Right lung (tissue), 10 donors: Measurements from ENCODE around the gene CCR9. TPM values are rescaled to one million over a fixed set of nuclear protein-coding genes. Genes with fewer than 3 reads are reported as not detected.
"Not testable (repeated sequence)": the region's sequence is repeated elsewhere in the genome, so short reads cannot be mapped to it uniquely, and the experiment has no call there.

ENCODE experiments used
- DNase-seq, 2 donors: peaks; one replicate each; pipeline ENCODE4 v3.0.0-alpha.2; 2013
- long read RNA-seq, 8 donors: transcript quantifications; one replicate each; lab custom pipeline, GENCODE V29; 2026
- polyA plus RNA-seq, 5 donors: library from polyadenylated mRNA; unstranded; fragments of 120-200 nt; gene quantifications; one replicate each; pipeline versions ENCODE4 v1.2.1 to v1.2.3, GENCODE V29; 2013; ENCODE audit warnings: inconsistent platforms in 1 of 5, low replicate concordance in 1 of 5; ENCODE audit not compliant: insufficient read length in 5 of 5, insufficient read depth in 1 of 5

The CCR9 gene, protein sequence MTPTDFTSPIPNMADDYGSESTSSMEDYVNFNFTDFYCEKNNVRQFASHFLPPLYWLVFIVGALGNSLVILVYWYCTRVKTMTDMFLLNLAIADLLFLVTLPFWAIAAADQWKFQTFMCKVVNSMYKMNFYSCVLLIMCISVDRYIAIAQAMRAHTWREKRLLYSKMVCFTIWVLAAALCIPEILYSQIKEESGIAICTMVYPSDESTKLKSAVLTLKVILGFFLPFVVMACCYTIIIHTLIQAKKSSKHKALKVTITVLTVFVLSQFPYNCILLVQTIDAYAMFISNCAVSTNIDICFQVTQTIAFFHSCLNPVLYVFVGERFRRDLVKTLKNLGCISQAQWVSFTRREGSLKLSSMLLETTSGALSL
- polyA plus RNA-seq, result under 1 TPM in 3 of 5 donors, not detected in 2; 0.10 to 0.12 (median 0.11) TPM
- long read RNA-seq, donor 1, result 0 reads
- long read RNA-seq, donor 2, result 0 reads
- long read RNA-seq, donor 3, result 0 reads
- long read RNA-seq, donor 4, result 0 reads
- long read RNA-seq, donor 5, result 0 reads
- long read RNA-seq, donor 6, result 0 reads
- long read RNA-seq, donor 7, result 0 reads
- long read RNA-seq, donor 8, result 0 reads

DNA sequence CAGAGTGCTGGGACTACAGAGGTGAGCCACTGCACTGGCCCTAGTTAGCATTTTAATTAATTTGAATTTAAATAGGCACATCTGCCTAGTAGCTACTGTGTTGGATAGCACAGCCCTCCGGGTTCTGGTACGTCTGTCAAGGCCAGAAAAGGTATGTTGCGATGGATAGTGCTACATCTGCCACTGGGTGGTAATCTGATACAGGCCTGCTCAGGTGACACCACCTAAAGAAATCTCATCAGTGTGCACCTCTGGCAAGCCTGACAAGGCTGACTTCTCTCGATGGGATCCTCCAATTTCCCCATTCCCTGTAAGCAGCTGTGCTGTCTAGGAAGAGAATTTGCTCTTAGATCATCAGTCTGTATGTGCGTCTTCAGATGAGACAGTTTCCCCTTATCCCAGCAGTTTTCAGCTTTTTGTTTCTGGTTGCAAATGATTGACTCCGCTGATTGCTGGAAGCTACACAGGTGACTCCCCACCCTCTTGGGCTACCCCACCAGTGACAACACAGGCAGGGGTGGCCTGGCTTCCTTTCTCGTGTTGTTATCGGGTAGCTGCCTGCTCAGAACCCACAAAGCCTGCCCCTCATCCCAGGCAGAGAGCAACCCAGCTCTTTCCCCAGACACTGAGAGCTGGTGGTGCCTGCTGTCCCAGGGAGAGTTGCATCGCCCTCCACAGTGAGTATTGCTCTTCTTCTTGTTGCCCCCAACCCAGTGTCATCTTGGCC, at the start of gene CCR9:
Gene CCR9 (plus strand): TSS at position 565 of the 727 bp plus-strand sequence. CDS start 8,391 bp downstream, outside the sequence.
- no peak for DNase-seq

DNA sequence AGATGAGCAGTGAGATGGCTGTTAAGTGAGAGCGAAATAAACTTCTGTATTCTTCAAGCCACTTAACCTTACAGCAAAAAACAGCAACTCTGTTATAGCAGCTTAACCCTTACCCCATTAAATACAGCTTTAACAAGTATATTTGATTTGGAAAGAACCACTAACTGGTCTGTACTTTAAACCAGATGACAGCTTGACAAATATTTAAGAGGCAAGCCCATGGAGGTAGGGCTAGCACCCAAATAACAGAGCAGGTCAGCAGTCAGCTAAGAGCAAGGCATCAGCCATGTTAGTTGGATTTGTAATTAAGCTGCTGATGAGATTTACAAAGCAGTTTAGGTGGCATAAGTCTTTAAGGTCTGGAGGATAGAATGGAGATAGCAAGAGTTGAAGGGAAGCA, 47.9 kb upstream of the CCR9 start:
- no peak for DNase-seq

DNA sequence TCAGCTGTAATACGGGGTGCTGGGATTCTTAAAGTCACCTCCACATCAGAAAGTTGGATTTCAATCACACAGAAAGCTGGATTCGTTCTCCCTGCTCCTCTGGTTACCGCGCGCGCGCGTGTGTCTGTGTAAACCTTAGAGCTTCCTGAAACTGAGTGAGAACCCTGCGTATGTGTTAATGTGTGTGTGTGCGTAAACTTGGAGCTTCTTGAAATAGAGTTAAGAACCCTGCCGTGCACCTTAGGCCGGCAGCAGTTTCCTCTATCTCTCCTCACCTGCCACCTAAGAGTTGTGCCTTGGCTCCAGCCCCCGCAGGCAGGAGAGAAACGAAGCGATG, 45.0 kb upstream of the CCR9 start:
- peak in 1 of 2 donors; percentile 30 for DNase-seq

DNA sequence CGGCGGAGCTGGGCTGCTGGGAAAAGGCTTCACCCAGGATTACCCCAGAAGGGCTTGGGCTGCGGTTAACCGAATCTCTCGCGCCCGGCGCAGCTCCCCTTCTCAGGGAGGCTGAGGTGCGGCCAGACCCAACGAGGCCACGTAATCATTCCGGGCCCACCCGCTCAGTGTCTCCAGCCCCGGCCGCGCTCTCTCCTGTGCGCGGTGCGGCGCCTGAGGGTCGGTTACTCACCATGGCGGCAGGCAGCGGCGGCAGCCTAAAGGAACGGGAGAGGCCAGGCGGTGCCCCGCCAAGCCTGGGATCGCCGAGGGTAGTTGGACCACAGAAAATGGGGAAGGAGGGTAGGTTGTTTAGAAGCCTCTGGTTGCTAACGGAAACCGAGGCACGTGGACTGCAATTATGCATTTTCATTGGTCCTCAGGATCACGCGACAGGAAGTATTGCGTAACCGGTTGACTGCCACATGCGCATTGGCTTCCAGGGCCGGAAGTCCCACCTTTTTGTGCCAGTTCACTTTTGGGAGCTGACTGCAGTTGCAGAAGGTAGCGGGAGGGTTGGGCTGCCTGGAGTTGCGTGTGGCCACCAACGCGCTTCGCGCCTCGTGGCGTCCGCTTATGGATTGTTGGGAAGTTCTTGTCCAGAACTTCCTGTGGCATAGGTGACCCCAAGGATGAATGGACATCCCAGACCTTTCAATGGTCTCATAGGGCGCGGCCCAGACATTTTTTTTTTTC, 44.4 kb upstream of the CCR9 start, which contains the start of gene LZTFL1:
Gene LZTFL1 (minus strand): TSS at position 363 of the 735 bp plus-strand sequence. CDS start 128 bp downstream, at position 235.
- DNase-seq, result peak; percentile 94 to 96

DNA sequence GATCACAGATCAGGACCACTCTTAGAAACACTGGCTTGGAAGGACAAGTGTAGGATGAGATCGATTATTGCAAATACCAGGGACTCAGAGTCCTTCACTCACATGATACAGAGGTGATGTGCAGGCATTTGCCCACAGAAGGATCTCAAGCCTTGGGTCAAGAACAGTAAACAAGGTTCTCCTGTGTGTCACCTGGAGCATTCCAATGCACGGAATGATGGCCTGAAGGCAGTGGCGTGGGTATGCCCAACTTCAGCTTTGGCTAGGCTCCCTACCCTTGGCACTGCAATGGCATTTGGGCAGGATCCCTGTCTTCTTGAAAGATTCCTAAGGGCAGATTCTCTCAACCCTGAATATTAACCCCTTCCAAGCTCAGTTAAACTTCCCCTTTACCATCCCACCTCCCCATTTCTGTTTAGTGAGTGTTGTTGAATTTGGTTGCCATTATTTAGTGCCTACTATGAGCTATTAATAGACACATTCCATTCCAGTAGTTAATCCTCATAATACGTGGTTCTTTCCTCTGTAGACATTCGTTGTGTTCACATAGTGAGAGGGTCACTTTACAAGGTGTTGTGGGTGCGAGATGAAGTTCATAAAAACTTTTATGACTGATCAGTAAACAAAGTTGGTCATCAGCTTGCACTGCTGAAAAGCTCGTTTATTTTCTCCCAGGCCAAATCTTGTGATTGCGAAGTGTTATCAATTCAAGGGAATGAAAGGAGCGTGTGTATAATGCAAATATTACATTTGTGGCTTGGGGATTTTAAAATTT, 43.3 kb upstream of the CCR9 start:
- DNase-seq, result no peak

DNA sequence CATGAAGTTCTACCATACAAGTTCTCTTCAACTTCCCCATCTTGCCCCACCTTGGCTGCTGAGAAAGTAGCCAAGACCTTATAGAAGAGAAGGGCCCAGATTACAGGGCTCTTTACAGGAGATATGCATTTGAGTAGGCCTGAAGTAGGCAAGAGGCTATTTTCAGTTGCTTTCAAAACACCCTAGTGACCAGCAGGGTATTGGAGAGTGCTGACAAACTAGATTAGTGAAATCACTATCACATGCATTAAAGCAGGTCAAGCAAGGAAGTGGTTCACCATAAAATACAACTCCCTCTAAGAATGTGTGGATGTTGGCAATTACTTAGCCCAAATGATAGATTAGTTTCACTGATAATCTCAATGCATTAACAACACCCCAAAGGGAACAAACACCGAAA, 41.7 kb upstream of the CCR9 start:
- DNase-seq, result no peak

DNA sequence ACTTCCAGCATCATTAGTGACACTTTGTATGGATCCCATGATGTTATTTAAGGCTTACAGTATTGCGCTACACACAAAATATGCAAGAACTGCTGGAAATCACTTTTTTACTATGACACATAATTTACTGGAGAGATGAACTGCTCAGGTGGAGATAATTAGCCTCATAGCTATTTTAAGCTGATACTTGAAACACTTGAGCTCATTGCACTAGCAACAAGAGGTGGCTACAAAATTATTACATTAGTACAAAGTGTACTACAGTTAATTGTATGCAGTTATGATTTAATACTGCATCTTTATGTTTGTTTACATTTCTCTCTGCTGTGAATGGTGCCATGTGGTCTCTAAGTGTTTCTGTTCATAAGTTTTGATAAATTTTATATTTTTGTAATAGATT, 38.0 kb upstream of the CCR9 start:
- no peak for DNase-seq

DNA sequence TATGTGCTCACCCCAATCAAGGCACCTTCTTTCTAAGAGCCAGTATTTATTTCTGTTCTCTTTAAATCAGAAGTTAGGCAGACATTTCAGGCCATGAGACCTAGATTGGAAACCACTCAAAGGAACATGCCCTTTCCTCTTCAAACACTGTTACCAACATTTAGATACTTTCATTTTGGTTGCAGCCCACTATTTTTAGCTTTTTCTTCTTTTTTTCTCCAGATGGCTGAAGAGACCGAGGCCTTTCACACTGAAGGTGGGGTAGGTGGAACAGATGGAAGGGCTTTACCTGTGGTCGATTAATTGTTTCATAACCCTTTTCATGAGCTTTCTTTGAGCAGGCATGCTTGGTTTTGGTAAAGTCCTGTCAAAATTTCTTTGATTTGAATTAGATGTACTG, 33.5 kb upstream of the CCR9 start:
- DNase-seq, result no peak

DNA sequence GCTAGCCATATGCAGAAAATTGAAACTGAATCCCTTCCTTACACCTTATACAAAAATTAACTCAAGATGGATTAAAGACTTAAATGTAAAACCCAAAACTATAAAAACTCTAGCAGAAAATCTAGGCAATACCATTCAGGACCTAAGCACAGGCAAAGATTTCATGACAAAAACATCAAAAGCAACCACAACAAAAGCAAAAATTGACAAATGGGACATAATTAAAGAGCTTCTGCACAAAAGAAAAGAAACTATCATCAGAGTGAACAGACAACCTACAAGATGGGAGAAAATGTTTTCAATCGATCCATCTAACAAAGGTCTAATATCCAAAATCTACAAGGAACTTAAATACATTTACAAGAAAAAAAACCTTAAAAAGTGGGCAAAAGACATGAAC, 30.0 kb upstream of the CCR9 start:
- not testable (repeated sequence) for DNase-seq

DNA sequence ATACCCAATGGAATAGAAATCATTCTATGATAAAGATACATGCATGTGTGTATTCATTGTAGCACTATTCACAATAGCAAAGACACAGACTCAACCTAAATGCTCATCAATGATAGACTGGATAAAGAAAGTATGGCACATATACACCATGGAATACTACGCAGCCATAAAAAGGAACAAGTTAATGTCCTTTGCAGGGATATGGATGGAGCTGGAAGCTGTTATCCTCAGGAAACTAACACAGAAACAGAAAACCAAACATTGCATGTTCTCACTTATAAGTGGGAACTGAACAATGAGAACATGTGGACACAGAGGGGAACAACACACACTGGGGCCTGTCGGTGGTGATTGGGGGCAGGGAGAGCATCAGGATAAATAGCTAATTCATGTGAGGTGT, 29.3 kb upstream of the CCR9 start:
- not testable (repeated sequence) for DNase-seq

DNA sequence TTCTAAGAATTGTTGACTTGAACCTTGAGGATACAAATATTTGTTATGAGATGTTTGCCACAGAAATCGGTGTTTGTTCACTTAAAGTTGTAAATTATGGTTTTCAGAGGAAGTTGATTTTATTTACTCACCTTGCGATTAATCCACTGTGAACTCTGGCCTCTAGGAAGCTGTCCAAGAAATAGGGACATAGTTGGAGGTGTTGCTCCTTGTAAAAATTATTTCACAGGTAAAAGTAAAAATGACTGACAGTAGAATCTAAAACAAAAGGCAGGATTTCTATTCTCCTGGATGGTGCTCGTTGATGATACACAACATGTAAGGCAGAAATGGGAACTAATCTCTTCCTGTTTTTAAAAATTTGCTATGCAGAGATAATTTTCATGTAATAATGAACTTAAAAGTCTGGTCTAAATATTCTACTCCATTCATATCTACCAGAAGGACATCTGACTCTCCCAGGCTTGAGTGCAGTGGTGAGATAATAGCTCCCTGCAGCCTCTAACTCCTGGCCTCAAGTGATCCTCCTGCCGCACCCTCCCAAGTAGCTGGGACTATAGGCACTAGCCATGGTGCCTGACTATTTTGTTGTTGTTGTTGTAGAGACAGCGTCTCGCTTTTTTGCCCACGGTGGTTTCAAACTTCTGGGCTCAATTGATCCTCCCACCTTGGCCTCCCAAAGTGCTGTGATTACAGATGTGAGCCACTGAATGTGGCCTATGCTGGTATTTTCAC, 27.4 kb upstream of the CCR9 start:
- no peak for DNase-seq

DNA sequence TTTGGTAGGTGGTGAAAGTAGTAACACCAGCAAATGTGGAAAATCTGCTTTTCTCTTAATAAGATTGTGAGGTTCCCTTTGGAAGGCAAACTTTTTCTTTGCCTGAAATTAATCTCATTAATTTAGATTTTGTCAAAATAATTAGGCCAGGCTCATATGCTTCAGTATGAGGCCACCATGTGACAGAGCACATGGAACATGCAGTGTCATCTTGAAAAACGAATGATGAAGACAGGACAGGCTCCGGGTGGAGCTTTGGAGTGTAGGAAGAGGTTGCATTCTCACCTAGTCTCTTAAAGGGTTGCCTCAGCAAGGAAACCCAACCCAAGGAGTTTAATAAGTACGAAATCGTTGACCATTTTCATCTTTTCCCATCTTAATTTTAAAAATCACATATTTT, 25.9 kb upstream of the CCR9 start:
- no peak for DNase-seq

DNA sequence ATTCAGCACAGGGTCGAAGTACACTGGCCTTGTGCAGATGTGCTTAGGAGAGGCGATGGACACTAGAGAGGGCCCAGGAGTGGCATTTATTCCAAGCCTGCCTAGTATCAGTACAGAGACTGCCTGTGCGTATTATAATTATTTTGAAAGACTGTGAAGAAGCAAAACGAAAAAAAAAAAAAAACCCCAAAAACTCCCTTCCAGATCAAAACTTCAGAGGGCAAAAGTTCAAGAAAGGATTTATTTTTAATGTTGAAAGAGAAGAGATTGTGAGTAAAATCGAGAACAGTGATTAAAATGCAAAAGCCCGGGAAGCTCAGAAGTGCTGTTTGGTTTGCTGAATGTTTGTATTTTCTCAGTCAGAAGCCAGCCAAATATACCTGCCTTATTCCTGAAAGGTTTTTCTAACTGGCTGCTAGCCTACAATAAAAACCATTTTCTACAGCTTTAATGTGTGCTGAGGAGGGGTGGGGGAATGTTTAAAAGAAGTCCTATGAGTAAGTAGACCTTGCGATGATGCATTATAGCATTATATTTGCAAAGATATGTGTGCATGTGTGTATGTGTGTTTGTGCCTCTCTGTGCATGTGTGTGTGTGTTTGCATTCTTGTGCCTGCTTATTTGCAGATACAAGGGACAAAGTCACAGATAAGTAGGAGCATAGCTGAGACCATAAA, 25.2 kb upstream of the CCR9 start:
- no peak for DNase-seq

DNA sequence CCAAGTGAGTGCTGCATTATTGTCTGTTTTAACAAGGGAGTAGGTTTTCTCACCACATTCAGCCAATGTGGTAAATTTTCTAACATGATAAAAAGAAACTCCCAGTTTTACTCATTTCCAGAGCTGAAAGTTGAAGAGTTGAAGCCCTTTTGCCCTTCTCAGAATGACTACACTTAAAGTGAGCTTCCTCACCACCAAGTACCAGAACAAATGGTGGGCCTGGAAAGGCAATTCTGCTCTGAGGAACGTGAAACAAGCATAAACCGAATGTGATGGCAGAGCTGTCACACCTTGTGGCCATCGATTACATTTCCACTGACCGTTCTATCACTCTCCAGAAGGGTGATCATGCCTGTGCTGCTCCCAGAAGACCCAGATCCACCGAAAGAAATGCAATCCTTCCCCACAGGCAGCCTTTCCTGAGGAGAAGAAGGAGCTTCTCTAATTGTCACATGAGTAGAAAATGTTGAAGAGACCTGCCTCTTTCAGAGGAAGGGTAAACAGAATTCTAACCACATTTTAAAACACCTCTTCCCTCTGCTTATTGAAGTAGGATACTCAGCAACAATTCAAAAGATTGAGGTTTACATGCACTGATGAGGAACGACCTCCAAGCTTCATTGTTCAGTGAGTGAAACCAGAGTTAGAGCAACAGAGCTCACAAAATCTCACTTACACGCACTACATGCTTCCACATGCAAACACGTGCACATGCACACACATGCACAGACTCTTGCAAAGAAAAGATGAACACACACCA, 21.4 kb upstream of the CCR9 start:
- no peak for DNase-seq

DNA sequence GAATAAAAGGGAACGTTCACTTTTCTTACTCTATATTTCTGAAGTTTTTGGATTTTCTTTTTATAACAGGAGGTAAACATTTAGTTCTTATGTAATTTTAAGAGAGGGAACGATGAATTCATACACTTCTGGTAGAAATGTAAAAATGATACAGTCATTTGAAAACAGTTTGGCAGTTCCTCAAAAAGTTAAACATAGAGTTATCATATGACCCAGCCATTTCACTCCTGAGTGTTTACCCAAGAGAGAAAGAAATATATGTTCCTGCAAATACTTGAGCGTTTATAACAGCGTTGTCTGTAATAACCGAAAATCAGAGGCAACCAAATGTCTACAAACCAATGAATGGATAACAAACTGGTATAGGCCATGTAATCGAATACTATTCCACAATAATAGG, 20.8 kb upstream of the CCR9 start:
- DNase-seq, result no peak

DNA sequence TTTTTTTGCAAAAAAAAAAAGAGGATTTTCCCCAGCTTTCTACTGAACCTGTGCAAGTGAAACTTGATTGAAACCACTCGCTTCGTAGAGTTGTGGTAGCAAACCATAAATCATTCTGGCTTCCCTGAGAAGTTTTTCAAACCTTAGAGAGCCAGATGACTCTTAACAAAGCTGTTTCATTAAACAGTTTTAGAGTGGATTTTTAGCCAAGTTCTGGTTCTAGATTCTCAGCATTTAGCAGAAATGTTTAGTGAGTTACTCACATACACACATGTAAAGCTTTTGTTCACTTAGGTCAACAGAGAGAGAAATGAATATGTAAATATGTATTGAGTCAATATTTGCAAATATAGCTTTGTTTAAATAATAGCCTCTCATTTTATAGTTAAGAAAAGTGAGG, 18.1 kb upstream of the CCR9 start:
- DNase-seq, result peak in 1 of 2 donors; percentile 3

DNA sequence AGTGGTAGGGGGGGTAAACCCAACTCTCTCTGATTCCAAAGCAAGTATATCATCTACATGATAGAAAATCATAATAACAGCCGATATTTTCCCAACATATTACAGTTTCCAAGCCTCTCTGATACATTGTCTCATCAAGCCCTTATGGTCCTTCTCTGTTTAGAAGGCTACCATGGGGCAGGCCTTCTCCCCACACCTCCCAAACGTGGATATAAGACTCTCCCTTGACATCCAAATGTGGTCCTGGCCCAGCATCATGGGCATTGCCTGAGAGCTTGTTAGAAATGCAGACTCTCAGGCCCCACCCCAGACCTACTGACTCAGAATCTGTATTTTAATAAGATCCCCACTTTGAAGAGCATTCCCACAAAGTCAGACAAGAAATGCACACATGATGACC, 17.7 kb upstream of the CCR9 start:
- no peak for DNase-seq

DNA sequence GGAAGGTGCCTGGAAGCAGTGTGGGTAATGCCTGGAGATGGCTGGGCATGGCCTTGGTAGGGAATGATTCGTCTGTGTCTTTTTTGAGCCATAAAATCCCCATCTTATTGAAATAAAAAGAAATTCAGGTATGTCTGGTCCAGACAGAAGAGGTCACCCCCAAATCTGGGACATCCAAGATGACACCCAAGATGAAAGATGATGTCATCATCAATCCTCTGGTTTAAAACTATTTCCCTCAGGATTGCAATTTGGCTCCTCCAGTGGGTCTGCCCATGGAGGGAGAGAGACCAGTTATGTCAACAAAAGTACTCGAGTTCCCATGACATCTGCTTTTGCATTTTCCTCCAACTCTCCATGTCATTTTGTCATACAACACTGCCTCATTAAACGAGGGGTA, 16.7 kb upstream of the CCR9 start:
- no peak for DNase-seq

DNA sequence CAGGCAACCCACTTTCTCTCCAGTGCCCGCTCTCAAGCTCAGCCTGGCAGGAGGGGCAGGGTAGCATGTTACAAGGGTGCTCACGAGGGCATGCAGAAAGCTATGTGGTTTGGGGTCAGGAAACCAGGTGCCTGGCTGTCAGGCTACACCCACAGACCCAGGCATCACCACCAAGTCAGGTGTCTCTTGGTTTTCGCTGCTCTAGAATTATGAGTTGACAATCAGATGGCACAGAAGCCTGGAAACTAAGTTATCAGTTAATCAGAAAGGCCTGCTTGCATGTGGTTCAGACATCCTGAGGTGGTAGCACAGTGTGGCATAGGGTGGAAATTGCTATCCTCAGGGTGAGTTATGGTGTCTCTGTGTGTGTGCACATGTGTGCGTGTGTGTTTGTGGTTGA, 16.2 kb upstream of the CCR9 start:
- no peak for DNase-seq
